ENCODE data around the gene TBX4. TPM values are rescaled to one million over a fixed set of nuclear protein-coding genes. Genes with fewer than 3 reads are reported as not detected.
"Not testable (repeated sequence)": the region's sequence is repeated elsewhere in the genome, so short reads cannot be mapped to it uniquely, and the experiment has no call there.

TBX4 gene
- total RNA-seq, 1 experiment from 2014 or later: not detected

- intact Hi-C loops (cut with micrococcal nuclease; ENCODE audit: unreplicated experiment): no loop called here
- peaks cover 2% of the 10 kb centered on the region for H3K27me3 Mint-ChIP-seq (ENCODE audit: unreplicated experiment)
- no TSS peak for BruUV-seq (replicated peaks)
- H3K4me1 Mint-ChIP-seq (ENCODE audit: low read depth, unreplicated experiment): no peaks in the 10 kb centered on the region
- no peak for DNase-seq
- CTCF ChIA-PET: no interaction called here
- H3K9me3 Mint-ChIP-seq (ENCODE audit: low read depth, unreplicated experiment): no peaks in the 10 kb centered on the region
- H3K27ac Mint-ChIP-seq (ENCODE audit: unreplicated experiment): no peak overlapping the region
- H3K36me3 Mint-ChIP-seq (ENCODE audit: insufficient read depth, unreplicated experiment): no peaks in the 10 kb centered on the region
- TF ChIP-seq, protein P1, sequence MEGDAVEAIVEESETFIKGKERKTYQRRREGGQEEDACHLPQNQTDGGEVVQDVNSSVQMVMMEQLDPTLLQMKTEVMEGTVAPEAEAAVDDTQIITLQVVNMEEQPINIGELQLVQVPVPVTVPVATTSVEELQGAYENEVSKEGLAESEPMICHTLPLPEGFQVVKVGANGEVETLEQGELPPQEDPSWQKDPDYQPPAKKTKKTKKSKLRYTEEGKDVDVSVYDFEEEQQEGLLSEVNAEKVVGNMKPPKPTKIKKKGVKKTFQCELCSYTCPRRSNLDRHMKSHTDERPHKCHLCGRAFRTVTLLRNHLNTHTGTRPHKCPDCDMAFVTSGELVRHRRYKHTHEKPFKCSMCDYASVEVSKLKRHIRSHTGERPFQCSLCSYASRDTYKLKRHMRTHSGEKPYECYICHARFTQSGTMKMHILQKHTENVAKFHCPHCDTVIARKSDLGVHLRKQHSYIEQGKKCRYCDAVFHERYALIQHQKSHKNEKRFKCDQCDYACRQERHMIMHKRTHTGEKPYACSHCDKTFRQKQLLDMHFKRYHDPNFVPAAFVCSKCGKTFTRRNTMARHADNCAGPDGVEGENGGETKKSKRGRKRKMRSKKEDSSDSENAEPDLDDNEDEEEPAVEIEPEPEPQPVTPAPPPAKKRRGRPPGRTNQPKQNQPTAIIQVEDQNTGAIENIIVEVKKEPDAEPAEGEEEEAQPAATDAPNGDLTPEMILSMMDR (IDR thresholded peaks at IDR 0.05; ENCODE audit: unreplicated experiment): no peak
- H3K4me3 Mint-ChIP-seq (ENCODE audit: low read depth, unreplicated experiment): no peak overlapping the region
These were observed 24.7 kb upstream of the TBX4 start for GRCh38 chr17:61427567-61427966.

GRCh38 chr17:61429274-61429673 lies 22.9 kb upstream of the TBX4 start:
- no peak for DNase-seq
- no peaks in the 10 kb centered on the region for H3K27me3 Mint-ChIP-seq (ENCODE audit: unreplicated experiment)
- CTCF ChIA-PET: no interaction called here
- no peaks in the 10 kb centered on the region for H3K4me1 Mint-ChIP-seq (ENCODE audit: low read depth, unreplicated experiment)
- BruUV-seq (replicated peaks): no TSS peak
- H3K9me3 Mint-ChIP-seq (ENCODE audit: low read depth, unreplicated experiment): no peaks in the 10 kb centered on the region
- intact Hi-C loops (cut with micrococcal nuclease; ENCODE audit: unreplicated experiment): no loop called here
- TF ChIP-seq, protein P1 (IDR thresholded peaks at IDR 0.05; ENCODE audit: unreplicated experiment): no peak
- H3K27ac Mint-ChIP-seq (ENCODE audit: unreplicated experiment): no peak overlapping the region
- H3K4me3 Mint-ChIP-seq (ENCODE audit: low read depth, unreplicated experiment): no peak overlapping the region
- no peaks in the 10 kb centered on the region for H3K36me3 Mint-ChIP-seq (ENCODE audit: insufficient read depth, unreplicated experiment)

- H3K4me3 Mint-ChIP-seq (ENCODE audit: low read depth, unreplicated experiment); DNase-seq; H3K27ac Mint-ChIP-seq (ENCODE audit: unreplicated experiment); H3K36me3 Mint-ChIP-seq (ENCODE audit: insufficient read depth, unreplicated experiment); BruUV-seq (replicated peaks); H3K27me3 Mint-ChIP-seq (ENCODE audit: unreplicated experiment); CTCF ChIA-PET; intact Hi-C loops (cut with micrococcal nuclease; ENCODE audit: unreplicated experiment); H3K4me1 Mint-ChIP-seq (ENCODE audit: low read depth, unreplicated experiment); H3K9me3 Mint-ChIP-seq (ENCODE audit: low read depth, unreplicated experiment): not testable (repeated sequence)
These were observed 22.4 kb upstream of the TBX4 start for GRCh38 chr17:61429831-61430230.

DNA sequence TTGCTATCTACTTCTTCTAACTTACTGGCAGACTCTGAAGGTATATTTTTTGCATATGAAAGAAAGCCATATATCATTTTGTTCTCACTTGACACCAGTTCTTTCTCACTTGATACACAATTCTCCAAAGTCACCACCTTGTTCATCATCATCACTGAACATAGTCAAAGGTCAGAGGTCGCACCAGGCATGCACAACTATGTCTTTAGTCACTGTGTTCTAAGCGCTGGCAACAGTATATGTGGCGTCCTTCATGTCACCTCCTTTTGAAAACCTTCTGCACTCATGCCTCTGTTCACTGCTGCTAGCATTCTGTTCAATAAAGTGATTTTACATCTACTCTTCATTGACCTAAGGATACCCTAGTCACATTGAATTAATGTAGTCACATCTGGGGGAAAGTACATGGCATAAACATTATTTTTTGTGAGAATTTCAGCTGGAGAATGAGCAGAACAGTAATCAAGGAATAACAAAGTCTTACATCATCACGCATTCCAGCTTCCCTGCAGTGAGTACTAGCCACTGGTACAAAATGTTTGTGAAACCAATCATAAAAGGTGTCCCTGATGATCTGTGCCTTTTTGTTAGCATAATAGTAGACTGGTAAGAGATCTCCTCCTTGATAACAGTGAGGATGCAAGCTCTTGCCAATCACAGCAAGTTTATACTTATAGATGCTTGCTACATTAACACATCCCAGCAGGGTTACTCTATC lies 20.5 kb upstream of the TBX4 start:
- Mint-ChIP-seq H3K9me3 (ENCODE audit: low read depth, unreplicated experiment) (no peaks in the 10 kb centered on the region), H3K27me3 (ENCODE audit: unreplicated experiment) (peaks cover 4% of the 10 kb centered on the region), H3K27ac (ENCODE audit: unreplicated experiment) (no peak overlapping the region), H3K4me1 (ENCODE audit: low read depth, unreplicated experiment) (no peaks in the 10 kb centered on the region), H3K4me3 (ENCODE audit: low read depth, unreplicated experiment) (no peak overlapping the region), H3K36me3 (ENCODE audit: insufficient read depth, unreplicated experiment) (no peaks in the 10 kb centered on the region)
- TF ChIP-seq, protein P1 (IDR thresholded peaks at IDR 0.05; ENCODE audit: unreplicated experiment): no peak
- no peak for DNase-seq
- intact Hi-C loops (cut with micrococcal nuclease; ENCODE audit: unreplicated experiment): no loop called here
- CTCF ChIA-PET: no interaction called here
- no TSS peak for BruUV-seq (replicated peaks)

DNA sequence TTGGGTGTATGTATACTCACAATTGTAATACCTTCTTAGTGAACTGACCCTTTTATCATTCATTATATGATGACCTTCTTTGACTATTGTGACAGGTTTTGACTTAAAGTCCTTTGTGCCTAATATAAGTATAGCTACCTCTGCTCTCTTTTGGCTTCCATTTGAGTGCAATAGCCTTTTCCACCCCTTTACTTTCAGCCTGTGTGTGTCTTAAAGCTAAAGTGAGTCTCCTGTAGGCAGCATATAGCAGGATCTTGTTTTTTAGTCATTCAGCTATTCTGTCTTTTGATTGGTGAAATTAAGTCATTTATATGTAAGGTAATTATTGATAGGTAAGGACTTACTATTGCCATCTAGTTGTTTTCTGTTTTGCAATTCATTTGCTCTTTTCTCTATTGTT lies 15.9 kb upstream of the TBX4 start:
- Mint-ChIP-seq H3K36me3 (ENCODE audit: insufficient read depth, unreplicated experiment) (no peaks in the 10 kb centered on the region), H3K4me3 (ENCODE audit: low read depth, unreplicated experiment) (no peak overlapping the region), H3K27ac (ENCODE audit: unreplicated experiment) (no peak overlapping the region), H3K9me3 (ENCODE audit: low read depth, unreplicated experiment) (peaks cover 8% of the 10 kb centered on the region), H3K27me3 (ENCODE audit: unreplicated experiment) (peaks cover 43% of the 10 kb centered on the region), H3K4me1 (ENCODE audit: low read depth, unreplicated experiment) (no peaks in the 10 kb centered on the region)
- BruUV-seq (replicated peaks): no TSS peak
- intact Hi-C loops (cut with micrococcal nuclease; ENCODE audit: unreplicated experiment): no loop called here
- TF ChIP-seq, protein P1 (IDR thresholded peaks at IDR 0.05; ENCODE audit: unreplicated experiment): no peak
- CTCF ChIA-PET: no interaction called here
- DNase-seq: no peak
